HepG2 (cell line): ENCODE measurements around the gene SVBP. TPM values are rescaled to one million over a fixed set of nuclear protein-coding genes. Genes with fewer than 3 reads are reported as not detected.
A peak's percentile ranks its signal among the peaks of the same experiment; 100 is the strongest.

Experiments used
- CTCF ChIP-seq: sonication (generic); formaldehyde crosslinking; IDR thresholded peaks from 2 replicates; pipeline ENCODE4 v1.5.0; 2020; ENCODE audit warnings: mild to moderate bottlenecking, missing genetic modification reagents, moderate library complexity
- HNRNPLL ChIP-seq: fragments of 200-400 bp; formaldehyde crosslinking; IDR thresholded peaks from 2 replicates; pipeline ENCODE4 v1.6.1; 2017; ENCODE audit warnings: mild to moderate bottlenecking, low read depth, low read length; ENCODE audit not compliant: poor library complexity, severe bottlenecking
- MAZ ChIP-seq, 2 experiments: sonication (generic) in 1 of 2; formaldehyde crosslinking in 1 of 2; IDR thresholded peaks; 2 replicates each; pipeline versions ENCODE4 v1.5.0 to v1.6.1; 2012 to 2020; ENCODE audit warnings: low read depth in 2 of 2, mild to moderate bottlenecking in 2 of 2, borderline replicate concordance in 1 of 2, improper control_type of control experiment in 1 of 2, low read length in 1 of 2, missing genetic modification reagents in 1 of 2, moderate library complexity in 1 of 2
- MED1 ChIP-seq: sonication (generic); formaldehyde crosslinking; IDR thresholded peaks from 2 replicates; pipeline ENCODE4 v1.4.0; 2020; ENCODE audit warnings: missing genetic modification reagents
- POLR2AphosphoS2 ChIP-seq: IDR thresholded peaks from 2 replicates; pipeline ENCODE4 v1.6.1; 2011; ENCODE audit warnings: low read depth, low read length, improper control_type of control experiment
- PRDM15 ChIP-seq: sonication (generic); formaldehyde crosslinking; IDR thresholded peaks from 2 replicates; pipeline ENCODE4 v1.4.0; 2020; ENCODE audit warnings: missing genetic modification reagents
- PRMT3 ChIP-seq: sonication (generic); formaldehyde crosslinking; IDR thresholded peaks from 2 replicates; pipeline ENCODE4 v1.8.1; 2022; ENCODE audit warnings: low read depth, mild to moderate bottlenecking, moderate library complexity, missing genetic modification reagents, borderline replicate concordance
- SIN3A ChIP-seq: IDR thresholded peaks from 2 replicates; pipeline ENCODE4 v1.6.1; 2011; ENCODE audit warnings: low read depth, mild to moderate bottlenecking, control low read depth, low read length, borderline replicate concordance
- SIN3B ChIP-seq: fragments of 150-350 bp; IDR thresholded peaks from 2 replicates; pipeline ENCODE4 v1.6.1; 2014; ENCODE audit warnings: low read length
- SKI ChIP-seq: fragments of 450-650 bp; IDR thresholded peaks from one replicate; pipeline ENCODE4 v1.6.1; 2018; ENCODE audit warnings: mild to moderate bottlenecking; ENCODE audit not compliant: partially characterized antibody
- SMAD3 ChIP-seq: sonication (generic); formaldehyde crosslinking; IDR thresholded peaks from 2 replicates; pipeline ENCODE4 v1.4.0; 2020; ENCODE audit warnings: missing genetic modification reagents
- SUZ12 ChIP-seq: fragments of 150-350 bp; IDR thresholded peaks from 2 replicates; pipeline ENCODE4 v1.6.1; 2014; ENCODE audit warnings: low read depth, low read length
- TAF1 ChIP-seq: sonication (generic); formaldehyde crosslinking; IDR thresholded peaks from 2 replicates; pipeline ENCODE4 v1.4.0; 2020; ENCODE audit warnings: missing genetic modification reagents
- ZBTB42 ChIP-seq: sonication (generic); formaldehyde crosslinking; IDR thresholded peaks from 2 replicates; pipeline ENCODE4 v1.5.0; 2020; ENCODE audit warnings: mild to moderate bottlenecking, missing genetic modification reagents
- ZNF292 ChIP-seq: sonication (generic); formaldehyde crosslinking; IDR thresholded peaks from 2 replicates; pipeline ENCODE4 v1.8.1; 2022; ENCODE audit warnings: mild to moderate bottlenecking, low read depth, missing genetic modification reagents, borderline replicate concordance
- ZNF577 ChIP-seq: sonication (generic); formaldehyde crosslinking; IDR thresholded peaks from 2 replicates; pipeline ENCODE4 v1.4.0; 2020; ENCODE audit warnings: mild to moderate bottlenecking, low read depth, missing genetic modification reagents, borderline replicate concordance
- polyA plus RNA-seq, 8 experiments: library from polyadenylated mRNA; depleted of rRNA in 3 of 8; stranded (reverse) in 7 of 8; unstranded in 1 of 8; fragments of >200 nt; fragmentation: Illumina TruSeq in 4 of 8; extraction: Trizol in 4 of 8; gene quantifications; 2 replicates each; pipeline versions ENCODE4 v1.2.1 to v1.2.3, GENCODE V29; 2011 to 2016; ENCODE audit warnings: low read depth in 4 of 8, missing spikeins in 1 of 8, mixed read lengths in 1 of 8; ENCODE audit not compliant: insufficient read depth in 1 of 8
- total RNA-seq, 5 experiments: library from RNA; depleted of rRNA; stranded (reverse); fragments of >200 nt; fragmentation: Illumina TruSeq; extraction: Trizol; gene quantifications; 2 replicates each; pipeline ENCODE4 v1.2.3, GENCODE V29; 2016; ENCODE audit warnings: low read depth in 1 of 5
- TF ChIP-seq, protein P1 (sequence below): sonication (generic); formaldehyde crosslinking; IDR thresholded peaks from 2 replicates; pipeline ENCODE4; 2020; ENCODE audit warnings: missing genetic modification reagents, mild to moderate bottlenecking, borderline replicate concordance
- TF ChIP-seq, protein P2 (sequence below): sonication (generic); formaldehyde crosslinking; IDR thresholded peaks from 2 replicates; pipeline ENCODE4 v1.4.0; 2020; ENCODE audit warnings: missing genetic modification reagents; ENCODE audit errors: not compliant biosample characterization

The SVBP gene
- total and polyA plus RNA-seq, 2 of the 13 experiments (the other 11 are each of a cell fraction or from before 2014, with no cell fraction given), result 28.8 to 48.2 TPM

DNA sequence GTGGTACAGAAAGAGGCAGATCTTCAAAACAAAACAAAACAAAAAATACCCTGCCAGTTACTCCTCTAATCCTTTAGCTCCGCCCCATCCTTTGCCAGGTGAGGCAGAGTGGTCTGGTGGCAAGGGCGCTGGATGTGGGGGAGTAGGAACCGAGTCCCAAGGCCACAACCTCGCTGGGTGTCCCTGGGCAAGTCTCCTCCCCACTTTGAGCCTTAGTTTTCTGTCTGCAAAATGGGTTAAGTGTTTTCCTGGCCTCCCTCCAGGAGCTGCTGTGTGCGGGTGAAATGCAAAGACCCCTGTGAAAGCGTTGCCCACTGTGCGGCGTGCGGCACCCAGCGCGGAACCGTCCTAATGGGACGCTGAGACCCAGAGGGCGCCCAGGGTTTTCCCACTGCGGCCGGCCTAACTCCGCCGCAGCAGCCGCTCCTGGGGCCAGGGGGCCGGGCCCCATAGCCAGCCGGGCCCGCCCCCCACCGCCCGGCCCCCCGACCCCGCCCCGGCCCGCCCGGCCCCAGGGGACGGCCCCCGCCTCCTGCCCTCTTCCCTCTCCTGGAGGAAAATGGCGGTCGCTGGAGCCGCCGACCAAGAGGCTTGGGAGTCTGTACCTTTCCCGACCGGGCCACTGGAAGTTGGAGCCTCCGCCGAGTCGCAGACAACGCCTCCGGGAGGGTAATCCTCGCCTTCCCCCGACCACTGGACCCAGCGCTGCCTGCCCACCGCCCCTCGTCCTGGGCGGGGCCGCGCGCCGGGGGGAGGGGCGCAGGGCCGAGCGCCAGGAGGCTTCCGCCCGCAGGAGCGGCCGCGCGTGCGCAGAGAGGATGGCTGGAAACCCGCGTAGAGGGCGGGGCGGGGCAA lies at the start of gene SVBP, which contains the start of gene ERMAP (continued):
- TF ChIP-seq SKI, result no peak
- no peak for TF ChIP-seq ZNF292 (CRISPR knock-in tag)
- TF ChIP-seq MAZ (IDR thresholded peaks at IDR 0.05; ENCODE audit: borderline replicate concordance, low read depth, low read length), result peak; percentile 76; the same call in 1 of the 2 replicates
- peak; percentile 92 for TF ChIP-seq MAZ (CRISPR knock-in tag; IDR thresholded peaks at IDR 0.05; ENCODE audit: low read depth)
- no peak for TF ChIP-seq ZNF577 (CRISPR knock-in tag)
- TF ChIP-seq TAF1, result peak; percentile 67; the same call in 1 of the 2 replicates
- TF ChIP-seq MED1 (CRISPR knock-in tag), result no peak; the same call in 1 of the 2 replicates
- peak; percentile 43 for TF ChIP-seq CTCF (CRISPR knock-in tag)
- no peak for TF ChIP-seq SIN3B
- no peak for TF ChIP-seq POLR2AphosphoS2
- no peak for TF ChIP-seq PRMT3
- TF ChIP-seq ZBTB42 (CRISPR knock-in tag), result no peak
- TF ChIP-seq HNRNPLL, result peak; percentile 58
- TF ChIP-seq, protein P1, sequence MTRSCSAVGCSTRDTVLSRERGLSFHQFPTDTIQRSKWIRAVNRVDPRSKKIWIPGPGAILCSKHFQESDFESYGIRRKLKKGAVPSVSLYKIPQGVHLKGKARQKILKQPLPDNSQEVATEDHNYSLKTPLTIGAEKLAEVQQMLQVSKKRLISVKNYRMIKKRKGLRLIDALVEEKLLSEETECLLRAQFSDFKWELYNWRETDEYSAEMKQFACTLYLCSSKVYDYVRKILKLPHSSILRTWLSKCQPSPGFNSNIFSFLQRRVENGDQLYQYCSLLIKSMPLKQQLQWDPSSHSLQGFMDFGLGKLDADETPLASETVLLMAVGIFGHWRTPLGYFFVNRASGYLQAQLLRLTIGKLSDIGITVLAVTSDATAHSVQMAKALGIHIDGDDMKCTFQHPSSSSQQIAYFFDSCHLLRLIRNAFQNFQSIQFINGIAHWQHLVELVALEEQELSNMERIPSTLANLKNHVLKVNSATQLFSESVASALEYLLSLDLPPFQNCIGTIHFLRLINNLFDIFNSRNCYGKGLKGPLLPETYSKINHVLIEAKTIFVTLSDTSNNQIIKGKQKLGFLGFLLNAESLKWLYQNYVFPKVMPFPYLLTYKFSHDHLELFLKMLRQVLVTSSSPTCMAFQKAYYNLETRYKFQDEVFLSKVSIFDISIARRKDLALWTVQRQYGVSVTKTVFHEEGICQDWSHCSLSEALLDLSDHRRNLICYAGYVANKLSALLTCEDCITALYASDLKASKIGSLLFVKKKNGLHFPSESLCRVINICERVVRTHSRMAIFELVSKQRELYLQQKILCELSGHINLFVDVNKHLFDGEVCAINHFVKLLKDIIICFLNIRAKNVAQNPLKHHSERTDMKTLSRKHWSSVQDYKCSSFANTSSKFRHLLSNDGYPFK, result no peak; the same call in 1 of the 2 replicates
- no peak for TF ChIP-seq SMAD3
- TF ChIP-seq SIN3A, result peak; percentile 74; the same call in 1 of the 2 replicates
- TF ChIP-seq, protein P2, sequence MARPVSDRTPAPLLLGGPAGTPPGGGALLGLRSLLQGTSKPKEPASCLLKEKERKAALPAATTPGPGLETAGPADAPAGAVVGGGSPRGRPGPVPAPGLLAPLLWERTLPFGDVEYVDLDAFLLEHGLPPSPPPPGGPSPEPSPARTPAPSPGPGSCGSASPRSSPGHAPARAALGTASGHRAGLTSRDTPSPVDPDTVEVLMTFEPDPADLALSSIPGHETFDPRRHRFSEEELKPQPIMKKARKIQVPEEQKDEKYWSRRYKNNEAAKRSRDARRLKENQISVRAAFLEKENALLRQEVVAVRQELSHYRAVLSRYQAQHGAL (CRISPR knock-in tag), result no peak
- TF ChIP-seq PRDM15, result no peak
- no peak for TF ChIP-seq SUZ12
